Activated T-helper 2 cell treated with anti-CD3 and anti-CD28 coated beads, Interferon-gamma antibody, Interleukin-2, Interleukin-4, amounts not matched to agents 10 μg/mL and 5 μg/mL and 100 μg/mL, durations not matched to agents 14 hours and 24 hours and 36 hours (primary cell): ENCODE measurements around the gene PIGU. TPM values are rescaled to one million over a fixed set of nuclear protein-coding genes. Genes with fewer than 3 reads are reported as not detected.

ENCODE experiments used
- DNase-seq: peaks from one replicate; pipeline ENCODE4 v3.0.0; 2021; ENCODE audit warnings: low spot score
- H3K27ac Mint-ChIP-seq: one replicate; pipeline ENCODE4 v1.8.0; 2021; ENCODE audit warnings: mixed read lengths
- H3K27me3 Mint-ChIP-seq: one replicate; pipeline ENCODE4 v1.8.0; 2021; ENCODE audit warnings: low read depth, mixed read lengths
- H3K36me3 Mint-ChIP-seq: one replicate; pipeline ENCODE4 v1.8.0; 2021; ENCODE audit warnings: low read depth, mixed read lengths
- H3K4me1 Mint-ChIP-seq: one replicate; pipeline ENCODE4 v1.8.0; 2021; ENCODE audit warnings: low read depth, mixed read lengths
- H3K4me3 Mint-ChIP-seq: one replicate; pipeline ENCODE4 v1.8.0; 2021; ENCODE audit warnings: low read depth, mild to moderate bottlenecking, moderate library complexity, mixed read lengths
- H3K9me3 Mint-ChIP-seq: one replicate; pipeline ENCODE4 v1.8.0; 2021; ENCODE audit warnings: mixed read lengths
- intact Hi-C: fragments of 100-400 bp; cut with micrococcal nuclease; formaldehyde crosslinking; loops from one replicate; pipeline ENCODE4 v1.15.1; 2023
- total RNA-seq: library from RNA; stranded (reverse); gene quantifications from 2 replicates; pipeline ENCODE4 v1.2.3, GENCODE V29; 2022

Gene PIGU
- total RNA-seq, 1 donor from 2014 or later = 24.9 TPM

GRCh38 chr20:34543463-34544056 is 133.3 kb downstream of the PIGU start:
- no peak for DNase-seq
- H3K4me1 Mint-ChIP-seq = peaks cover 10% of the 10 kb centered on the region
- H3K36me3 Mint-ChIP-seq = peaks cover 34% of the 10 kb centered on the region
- H3K9me3 Mint-ChIP-seq = no peaks in the 10 kb centered on the region
- H3K27me3 Mint-ChIP-seq = no peaks in the 10 kb centered on the region
- intact Hi-C loops = no loop called here
- no peak overlapping the region for H3K4me3 Mint-ChIP-seq
- no peak overlapping the region for H3K27ac Mint-ChIP-seq

- H3K4me1 Mint-ChIP-seq = peaks cover 10% of the 10 kb centered on the region
- no peak overlapping the region for H3K4me3 Mint-ChIP-seq
- H3K27me3 Mint-ChIP-seq = no peaks in the 10 kb centered on the region
- H3K9me3 Mint-ChIP-seq = no peaks in the 10 kb centered on the region
- no peak overlapping the region for H3K27ac Mint-ChIP-seq
- intact Hi-C loops = no loop called here
- DNase-seq = no peak
- peaks cover 36% of the 10 kb centered on the region for H3K36me3 Mint-ChIP-seq
Measured at GRCh38 chr20:34542439-34542838, 134.5 kb downstream of the PIGU start.

DNA sequence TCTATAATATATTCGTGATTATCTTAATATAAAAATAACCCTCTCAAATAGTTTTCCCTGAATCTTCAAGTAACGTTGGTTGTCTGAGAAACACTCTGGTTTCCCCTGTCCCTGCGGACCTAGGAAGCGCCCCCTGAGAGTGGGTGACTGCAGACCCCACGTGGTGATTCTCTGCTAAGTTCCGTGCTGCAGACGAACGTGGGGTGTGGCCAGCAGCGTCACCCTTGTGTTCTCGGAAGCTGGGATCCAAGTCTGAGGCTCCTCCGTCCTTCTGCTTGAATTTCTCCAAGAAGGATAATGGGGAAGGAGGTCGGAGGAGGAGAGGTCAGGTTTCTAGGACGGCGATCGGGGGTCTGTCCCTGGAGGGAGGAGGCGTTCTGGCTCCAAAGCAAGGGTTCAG is 135.0 kb downstream of the PIGU start:
- H3K27me3 Mint-ChIP-seq = no peaks in the 10 kb centered on the region
- peaks cover 41% of the 10 kb centered on the region for H3K36me3 Mint-ChIP-seq
- H3K27ac Mint-ChIP-seq = no peak overlapping the region
- no peaks in the 10 kb centered on the region for H3K9me3 Mint-ChIP-seq
- intact Hi-C loops = no loop called here
- no peak for DNase-seq
- no peak overlapping the region for H3K4me3 Mint-ChIP-seq
- H3K4me1 Mint-ChIP-seq = peaks cover 10% of the 10 kb centered on the region

GRCh38 chr20:34541264-34541901 is 135.5 kb downstream of the PIGU start:
- peaks cover 45% of the 10 kb centered on the region for H3K36me3 Mint-ChIP-seq
- H3K4me3 Mint-ChIP-seq = no peak overlapping the region
- no peaks in the 10 kb centered on the region for H3K9me3 Mint-ChIP-seq
- intact Hi-C loops = no loop called here
- H3K27me3 Mint-ChIP-seq = no peaks in the 10 kb centered on the region
- no peak for DNase-seq
- peak overlapping the region; percentile 29 for H3K27ac Mint-ChIP-seq
- H3K4me1 Mint-ChIP-seq = peaks cover 10% of the 10 kb centered on the region

GRCh38 chr20:34540596-34541263 is 136.2 kb downstream of the PIGU start:
- Mint-ChIP-seq H3K9me3 (no peaks in the 10 kb centered on the region), H3K4me1 (peaks cover 10% of the 10 kb centered on the region), H3K27ac (no peak overlapping the region), H3K4me3 (no peak overlapping the region), H3K27me3 (no peaks in the 10 kb centered on the region), H3K36me3 (peaks cover 47% of the 10 kb centered on the region)
- intact Hi-C loops = no loop called here
- DNase-seq = no peak

GRCh38 chr20:34539756-34540155 is 137.1 kb downstream of the PIGU start:
- no peaks in the 10 kb centered on the region for H3K27me3 Mint-ChIP-seq
- H3K27ac Mint-ChIP-seq = no peak overlapping the region
- no peak for DNase-seq
- no peak overlapping the region for H3K4me3 Mint-ChIP-seq
- peaks cover 56% of the 10 kb centered on the region for H3K36me3 Mint-ChIP-seq
- intact Hi-C loops = loop anchor here (2.0 kb wide), 1 partner anchor 229 kb away; no protein-coding TSS in a partner anchor
- peaks cover 9% of the 10 kb centered on the region for H3K4me1 Mint-ChIP-seq
- no peaks in the 10 kb centered on the region for H3K9me3 Mint-ChIP-seq

DNA sequence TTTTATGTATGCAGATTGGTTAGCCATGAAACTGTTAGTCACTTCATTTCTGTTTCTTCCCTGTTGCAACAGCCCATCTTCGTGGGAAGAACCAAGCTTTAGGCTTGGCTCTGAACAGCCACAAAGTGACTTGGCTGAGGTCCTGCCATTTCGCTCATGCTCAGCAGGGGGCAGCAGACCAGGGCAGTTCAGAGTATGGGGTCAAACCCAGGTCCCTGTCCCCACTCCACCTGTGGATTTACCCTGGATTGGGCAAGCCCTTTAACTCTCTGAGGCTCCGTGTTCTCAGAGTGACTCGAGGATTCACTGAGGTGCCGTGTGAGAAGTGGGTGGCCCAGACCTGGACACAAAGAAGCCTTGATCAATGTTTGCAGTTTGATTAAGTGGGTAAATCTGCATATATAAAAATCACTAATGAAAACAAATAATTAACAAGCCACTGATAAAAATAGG is 138.2 kb downstream of the PIGU start:
- no peak overlapping the region for H3K27ac Mint-ChIP-seq
- intact Hi-C loops = loop anchor here (1.0 to 2.0 kb wide), 2 partner anchors 170 to 230 kb away; no protein-coding TSS in a partner anchor
- H3K9me3 Mint-ChIP-seq = no peaks in the 10 kb centered on the region
- DNase-seq = no peak
- no peak overlapping the region for H3K4me3 Mint-ChIP-seq
- H3K27me3 Mint-ChIP-seq = no peaks in the 10 kb centered on the region
- H3K36me3 Mint-ChIP-seq = peaks cover 59% of the 10 kb centered on the region
- peaks cover 4% of the 10 kb centered on the region for H3K4me1 Mint-ChIP-seq

DNA sequence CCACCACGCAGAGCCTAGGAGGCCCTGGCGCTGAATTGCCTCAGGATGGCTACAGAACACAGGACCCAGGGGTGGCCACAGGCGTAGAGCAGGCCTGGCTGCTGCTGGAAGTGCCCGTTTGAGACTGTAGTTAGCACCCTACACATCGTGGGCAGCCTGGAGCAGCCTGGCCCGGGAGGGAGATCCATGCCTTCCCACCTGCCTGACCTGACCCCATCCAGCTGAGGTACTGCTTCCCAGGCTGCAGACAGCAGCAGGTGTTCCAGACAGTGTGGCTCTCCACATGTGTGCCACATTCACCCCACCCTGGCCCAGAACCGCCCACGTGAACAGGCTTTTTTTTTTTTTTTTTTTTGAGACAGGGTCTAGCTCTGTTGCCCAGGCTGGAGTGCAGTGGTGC is 139.2 kb downstream of the PIGU start:
- no peak for DNase-seq
- H3K27ac Mint-ChIP-seq = no peak overlapping the region
- H3K4me1 Mint-ChIP-seq = peaks cover 4% of the 10 kb centered on the region
- H3K4me3 Mint-ChIP-seq = no peak overlapping the region
- peaks cover 54% of the 10 kb centered on the region for H3K36me3 Mint-ChIP-seq
- no peaks in the 10 kb centered on the region for H3K9me3 Mint-ChIP-seq
- no peaks in the 10 kb centered on the region for H3K27me3 Mint-ChIP-seq
- intact Hi-C loops = loop anchor here (1.0 to 2.0 kb wide), 2 partner anchors 171 to 231 kb away; no protein-coding TSS in a partner anchor

DNA sequence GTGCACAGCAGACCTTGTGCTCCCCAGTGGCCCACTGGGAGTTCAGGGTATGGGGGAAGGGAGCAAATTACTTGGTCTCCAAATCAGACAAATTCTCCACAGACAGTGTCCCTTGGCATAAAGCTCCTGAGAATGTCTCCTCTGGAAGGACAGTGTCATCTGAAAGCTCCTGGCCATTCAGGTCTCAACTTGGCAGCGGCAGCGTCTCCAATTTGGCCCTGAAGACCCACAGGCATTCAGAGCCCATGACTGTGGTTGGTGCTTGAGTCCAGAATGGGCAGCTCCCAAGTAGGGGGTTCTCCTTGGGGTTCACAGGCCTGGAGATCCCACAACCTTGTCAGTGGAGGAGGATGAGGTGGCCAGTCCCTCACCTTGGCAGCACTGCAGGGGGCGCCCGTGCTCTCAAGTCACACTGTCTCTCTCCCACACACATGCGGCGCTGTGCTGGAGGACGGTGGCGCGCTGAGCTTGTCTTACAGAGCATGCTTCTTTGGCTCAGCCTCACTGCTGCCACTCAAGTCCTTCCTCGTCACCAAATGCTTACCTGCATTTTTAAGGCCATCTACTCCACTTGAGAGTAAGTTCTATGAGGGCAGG is 140.0 kb downstream of the PIGU start:
- no peaks in the 10 kb centered on the region for H3K9me3 Mint-ChIP-seq
- intact Hi-C loops = no loop called here
- peaks cover 4% of the 10 kb centered on the region for H3K4me1 Mint-ChIP-seq
- no peaks in the 10 kb centered on the region for H3K27me3 Mint-ChIP-seq
- no peak overlapping the region for H3K27ac Mint-ChIP-seq
- H3K4me3 Mint-ChIP-seq = no peak overlapping the region
- DNase-seq = no peak
- peaks cover 53% of the 10 kb centered on the region for H3K36me3 Mint-ChIP-seq

GRCh38 chr20:34535857-34536256 is 141.0 kb downstream of the PIGU start:
- Mint-ChIP-seq H3K9me3 (no peaks in the 10 kb centered on the region), H3K4me1 (no peaks in the 10 kb centered on the region), H3K27me3 (no peaks in the 10 kb centered on the region), H3K4me3 (no peak overlapping the region), H3K36me3 (peaks cover 53% of the 10 kb centered on the region), H3K27ac (no peak overlapping the region)
- DNase-seq = no peak
- intact Hi-C loops = no loop called here

GRCh38 chr20:34535301-34535840 is 141.5 kb downstream of the PIGU start:
- H3K27ac Mint-ChIP-seq = no peak overlapping the region
- no peaks in the 10 kb centered on the region for H3K27me3 Mint-ChIP-seq
- DNase-seq = no peak
- H3K4me1 Mint-ChIP-seq = no peaks in the 10 kb centered on the region
- no peak overlapping the region for H3K4me3 Mint-ChIP-seq
- intact Hi-C loops = no loop called here
- peaks cover 53% of the 10 kb centered on the region for H3K36me3 Mint-ChIP-seq
- no peaks in the 10 kb centered on the region for H3K9me3 Mint-ChIP-seq

DNA sequence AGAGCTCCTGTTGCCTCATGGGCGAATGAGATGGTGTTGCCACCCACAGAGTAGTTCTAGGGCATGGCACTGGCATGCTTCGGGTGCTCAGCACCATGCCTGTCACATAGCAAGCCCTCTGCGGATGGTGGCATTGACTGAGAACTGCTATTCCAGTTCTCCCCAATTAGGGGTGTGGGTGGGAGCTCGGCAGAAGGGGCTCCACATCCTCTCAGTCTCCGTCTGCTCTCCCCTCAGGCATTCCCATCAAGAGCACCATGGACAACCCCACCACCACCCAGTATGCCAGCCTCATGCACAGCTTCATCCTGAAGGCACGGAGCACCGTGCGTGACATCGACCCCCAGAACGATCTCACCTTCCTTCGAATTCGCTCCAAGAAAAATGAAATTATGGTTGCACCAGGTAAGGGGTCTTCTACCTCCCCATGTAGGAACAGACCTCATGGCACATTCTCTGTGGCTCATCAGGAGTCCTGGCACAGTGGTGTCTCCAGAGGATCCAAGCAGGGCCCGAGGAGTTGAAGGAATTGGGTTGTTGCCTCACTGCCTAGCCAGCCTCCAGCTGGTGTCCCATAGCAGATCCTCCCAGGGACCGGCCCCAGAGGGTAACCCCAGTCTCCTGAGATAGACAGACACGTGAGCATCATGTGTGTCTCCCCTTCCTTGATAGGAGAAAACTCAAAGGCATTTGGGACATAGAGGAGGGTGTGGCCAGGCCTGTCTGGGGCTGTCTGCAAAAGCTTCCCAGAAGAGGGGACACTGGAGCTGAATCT is 142.3 kb downstream of the PIGU start:
- H3K27ac Mint-ChIP-seq = no peak overlapping the region
- no peaks in the 10 kb centered on the region for H3K4me1 Mint-ChIP-seq

More for the DNA sequence above, 142.3 kb downstream of the PIGU start:
- no peaks in the 10 kb centered on the region for H3K27me3 Mint-ChIP-seq
- peaks cover 53% of the 10 kb centered on the region for H3K36me3 Mint-ChIP-seq
- no peaks in the 10 kb centered on the region for H3K9me3 Mint-ChIP-seq
- no peak overlapping the region for H3K4me3 Mint-ChIP-seq
- no peak for DNase-seq
- intact Hi-C loops = no loop called here
